ENCODE results near the gene GJD4. TPM values are rescaled to one million over a fixed set of nuclear protein-coding genes. Genes with fewer than 3 reads are reported as not detected.

Gene GJD4
- total RNA-seq, 2 donors from 2014 or later = not detected

DNA sequence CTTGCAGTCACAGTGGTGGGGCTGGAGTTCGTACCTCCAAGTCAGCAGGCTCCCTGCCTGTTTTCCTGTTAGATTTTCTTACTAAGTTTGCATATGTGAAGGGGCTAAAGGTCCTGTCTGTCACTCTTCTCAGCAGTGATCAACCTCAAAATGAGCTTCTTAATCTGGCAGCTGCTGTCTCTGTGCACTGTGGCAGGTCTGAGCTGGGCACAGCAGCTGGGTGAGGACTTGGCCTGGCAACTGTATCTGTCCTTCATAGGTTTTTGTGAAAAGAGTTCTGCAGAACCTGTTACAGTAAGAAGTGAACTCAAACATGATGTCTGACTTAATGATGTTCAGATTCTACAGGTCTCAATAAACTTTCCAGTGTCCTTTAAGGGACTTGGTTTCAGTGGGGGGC, 31.3 kb upstream of the GJD4 start:
- H3K27me3 ChIP-seq (replicated peaks; ENCODE audit: insufficient read depth) = no peaks in the 10 kb centered on the region
- no peak overlapping the region for H3K27ac ChIP-seq
- H3K9me3 ChIP-seq = no peaks in the 10 kb centered on the region
- ATAC-seq (ENCODE audit: insufficient number of reproducible peaks, low FRiP score, low read depth) = no peak
- no peak for DNase-seq (ENCODE audit: low spot score)
- H3K4me1 ChIP-seq (ENCODE audit: control insufficient read depth in 1 of 2, low read depth in 2 of 2) = peaks cover 0 to 3% of the 10 kb centered on the region in 2 donors
- H3K36me3 ChIP-seq = peaks cover 8% of the 10 kb centered on the region
- no peak overlapping the region for H3K4me3 ChIP-seq
- TF ChIP-seq, protein P1, sequence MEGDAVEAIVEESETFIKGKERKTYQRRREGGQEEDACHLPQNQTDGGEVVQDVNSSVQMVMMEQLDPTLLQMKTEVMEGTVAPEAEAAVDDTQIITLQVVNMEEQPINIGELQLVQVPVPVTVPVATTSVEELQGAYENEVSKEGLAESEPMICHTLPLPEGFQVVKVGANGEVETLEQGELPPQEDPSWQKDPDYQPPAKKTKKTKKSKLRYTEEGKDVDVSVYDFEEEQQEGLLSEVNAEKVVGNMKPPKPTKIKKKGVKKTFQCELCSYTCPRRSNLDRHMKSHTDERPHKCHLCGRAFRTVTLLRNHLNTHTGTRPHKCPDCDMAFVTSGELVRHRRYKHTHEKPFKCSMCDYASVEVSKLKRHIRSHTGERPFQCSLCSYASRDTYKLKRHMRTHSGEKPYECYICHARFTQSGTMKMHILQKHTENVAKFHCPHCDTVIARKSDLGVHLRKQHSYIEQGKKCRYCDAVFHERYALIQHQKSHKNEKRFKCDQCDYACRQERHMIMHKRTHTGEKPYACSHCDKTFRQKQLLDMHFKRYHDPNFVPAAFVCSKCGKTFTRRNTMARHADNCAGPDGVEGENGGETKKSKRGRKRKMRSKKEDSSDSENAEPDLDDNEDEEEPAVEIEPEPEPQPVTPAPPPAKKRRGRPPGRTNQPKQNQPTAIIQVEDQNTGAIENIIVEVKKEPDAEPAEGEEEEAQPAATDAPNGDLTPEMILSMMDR (IDR thresholded peaks at IDR 0.05) = no peak

GRCh38 chr10:35574924-35575352, 30.2 kb upstream of the GJD4 start:
- Histone ChIP-seq H3K36me3 (no peaks in the 10 kb centered on the region), H3K27me3 (replicated peaks; ENCODE audit: insufficient read depth) (no peaks in the 10 kb centered on the region), H3K9me3 (no peaks in the 10 kb centered on the region), H3K4me3 (no peak overlapping the region), H3K4me1 (ENCODE audit: control insufficient read depth in 1 of 2, low read depth in 2 of 2) (peaks cover 0 to 3% of the 10 kb centered on the region in 2 donors), H3K27ac (no peak overlapping the region)
- ATAC-seq (ENCODE audit: insufficient number of reproducible peaks, low FRiP score, low read depth) = no peak
- DNase-seq (ENCODE audit: low spot score) = no peak
- TF ChIP-seq, protein P1 (IDR thresholded peaks at IDR 0.05) = no peak

DNA sequence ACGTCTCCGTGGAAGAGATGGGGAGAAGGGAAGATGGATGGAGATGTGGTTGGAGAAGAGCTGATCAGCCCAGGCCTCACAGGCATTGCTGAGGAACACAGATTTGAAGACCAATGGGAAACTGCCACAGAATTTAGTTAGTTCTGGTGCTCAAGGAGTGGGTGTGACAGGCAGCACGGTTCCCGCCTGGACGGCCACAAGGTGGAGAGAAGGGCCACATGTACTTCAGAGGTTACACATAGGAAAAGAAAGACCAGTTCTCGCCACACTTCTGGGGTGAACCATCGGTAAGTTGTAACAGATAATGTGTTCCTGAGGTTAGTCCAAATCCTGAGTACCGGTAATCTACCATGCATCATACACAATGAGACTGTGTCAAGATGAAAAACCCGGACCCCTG, 29.5 kb upstream of the GJD4 start:
- no peak for DNase-seq (ENCODE audit: low spot score)
- Histone ChIP-seq H3K36me3 (no peaks in the 10 kb centered on the region), H3K4me1 (ENCODE audit: control insufficient read depth in 1 of 2, low read depth in 2 of 2) (peaks cover 0 to 3% of the 10 kb centered on the region in 2 donors)

DNA sequence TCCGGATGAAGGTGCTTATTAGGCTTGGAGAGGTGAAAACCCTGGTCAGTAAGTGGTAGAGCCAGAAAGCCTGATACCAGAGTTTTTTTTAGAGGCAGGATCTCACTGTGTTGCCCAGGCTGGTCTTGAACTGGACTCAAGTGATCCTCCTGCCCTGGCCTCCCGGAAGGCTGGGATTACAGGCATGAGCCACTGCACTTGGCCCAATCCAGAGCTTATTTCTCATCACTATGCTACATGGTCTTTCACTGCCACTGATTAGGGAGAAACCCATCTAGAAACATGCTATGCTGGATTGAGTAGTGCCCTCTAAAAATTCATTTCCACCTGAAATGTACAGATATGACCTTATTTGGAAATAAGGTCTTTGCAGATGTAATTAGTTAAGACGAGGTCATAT, 28.4 kb upstream of the GJD4 start:
- Histone ChIP-seq H3K27me3 (replicated peaks; ENCODE audit: insufficient read depth) (no peaks in the 10 kb centered on the region), H3K4me3 (no peak overlapping the region), H3K4me1 (ENCODE audit: control insufficient read depth in 1 of 2, low read depth in 2 of 2) (peaks cover 0 to 3% of the 10 kb centered on the region in 2 donors), H3K36me3 (no peaks in the 10 kb centered on the region), H3K27ac (no peak overlapping the region), H3K9me3 (no peaks in the 10 kb centered on the region)
- TF ChIP-seq, protein P1 (IDR thresholded peaks at IDR 0.05) = no peak
- DNase-seq (ENCODE audit: low spot score) (no peak), ATAC-seq (ENCODE audit: insufficient number of reproducible peaks, low FRiP score, low read depth) (no peak)

More for the DNA sequence above, 29.5 kb upstream of the GJD4 start:
- Histone ChIP-seq H3K4me3 (no peak overlapping the region), H3K9me3 (no peaks in the 10 kb centered on the region), H3K27me3 (replicated peaks; ENCODE audit: insufficient read depth) (no peaks in the 10 kb centered on the region), H3K27ac (no peak overlapping the region)
- ATAC-seq (ENCODE audit: insufficient number of reproducible peaks, low FRiP score, low read depth) = no peak
- TF ChIP-seq, protein P1 (IDR thresholded peaks at IDR 0.05) = no peak

DNA sequence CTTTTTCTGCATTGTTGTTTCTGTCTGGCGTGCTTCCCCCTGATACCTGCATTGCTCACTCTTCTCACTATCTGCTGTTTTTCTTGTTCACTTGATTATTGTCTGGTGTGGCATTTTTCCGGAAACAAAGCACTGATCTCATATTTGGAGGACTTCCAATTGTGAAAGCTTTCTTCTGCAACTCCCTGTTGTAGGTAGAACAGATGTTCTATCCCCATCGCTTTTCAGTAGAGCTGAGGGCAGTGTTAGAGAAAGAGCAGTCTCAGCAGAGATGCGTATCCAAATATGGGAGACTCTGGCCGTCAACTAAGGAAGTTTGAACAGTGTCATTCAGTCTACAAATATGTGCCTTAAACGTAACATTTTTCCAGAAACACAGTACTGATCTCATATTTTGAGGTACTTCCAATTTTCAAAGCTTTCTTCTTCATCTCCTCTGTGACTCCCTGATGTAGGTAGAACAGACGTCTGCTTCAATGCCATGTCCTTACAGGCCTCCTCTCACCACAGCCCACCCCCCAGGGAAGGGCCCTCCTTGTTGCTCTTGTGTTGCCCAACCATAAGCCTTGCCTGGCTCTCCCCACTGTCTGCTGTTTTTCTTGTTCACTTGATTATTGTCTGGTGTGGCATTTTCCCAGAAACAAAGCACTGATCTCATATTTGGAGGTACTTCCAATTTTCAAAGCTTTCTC, 27.1 kb upstream of the GJD4 start:
- ATAC-seq (ENCODE audit: insufficient number of reproducible peaks, low FRiP score, low read depth) (no peak), DNase-seq (ENCODE audit: low spot score) (no peak)
- Histone ChIP-seq H3K9me3 (no peaks in the 10 kb centered on the region), H3K27me3 (replicated peaks; ENCODE audit: insufficient read depth) (no peaks in the 10 kb centered on the region), H3K27ac (no peak overlapping the region), H3K4me1 (ENCODE audit: control insufficient read depth in 1 of 2, low read depth in 2 of 2) (peaks cover 0 to 3% of the 10 kb centered on the region in 2 donors), H3K36me3 (no peaks in the 10 kb centered on the region), H3K4me3 (no peak overlapping the region)
- TF ChIP-seq, protein P1 (IDR thresholded peaks at IDR 0.05) = no peak

All from thoracic aorta (tissue), 2 donors.